AG09309 (cell line): ENCODE measurements around the gene APOO.

Experiments
- DNase-seq: peaks from one replicate; pipeline ENCODE4 v3.0.0-alpha.2; 2010; ENCODE audit warnings: low read depth
- H3K4me3 ChIP-seq: 2 replicates; pipeline ENCODE4 v1.5.1; 2011; ENCODE audit warnings: mild to moderate bottlenecking, low read depth, low read length, moderate library complexity; ENCODE audit not compliant: control insufficient read depth
- TF ChIP-seq, protein P1 (sequence below): IDR thresholded peaks from 2 replicates; pipeline ENCODE4 v1.5.1; 2011; ENCODE audit warnings: mild to moderate bottlenecking, low read depth, low read length, inconsistent platforms; ENCODE audit not compliant: insufficient read depth, control insufficient read depth; ENCODE audit errors: missing control alignments

The APOO gene

DNA sequence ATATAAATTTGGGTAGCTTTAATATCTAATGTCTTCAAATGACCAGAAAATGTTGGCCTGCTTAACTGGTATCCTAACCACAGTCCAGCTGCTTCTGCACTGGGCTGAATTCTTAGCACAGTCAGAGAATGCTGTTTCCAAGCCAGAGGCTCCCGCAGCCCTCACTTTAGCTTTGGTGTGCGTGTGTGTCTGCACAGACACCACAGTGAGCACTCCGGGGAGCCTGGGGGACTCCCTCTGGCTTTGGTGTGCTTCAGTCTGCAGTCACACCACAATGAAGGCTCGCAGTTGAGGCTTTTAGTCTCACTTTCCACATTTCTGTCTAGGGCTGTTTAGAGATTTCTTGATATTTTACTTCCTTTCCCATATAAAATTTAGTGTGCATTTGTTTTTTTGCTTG, 53.6 kb downstream of the APOO start:
- no peak for DNase-seq
- no peak overlapping the region for H3K4me3 ChIP-seq
- TF ChIP-seq, protein P1, sequence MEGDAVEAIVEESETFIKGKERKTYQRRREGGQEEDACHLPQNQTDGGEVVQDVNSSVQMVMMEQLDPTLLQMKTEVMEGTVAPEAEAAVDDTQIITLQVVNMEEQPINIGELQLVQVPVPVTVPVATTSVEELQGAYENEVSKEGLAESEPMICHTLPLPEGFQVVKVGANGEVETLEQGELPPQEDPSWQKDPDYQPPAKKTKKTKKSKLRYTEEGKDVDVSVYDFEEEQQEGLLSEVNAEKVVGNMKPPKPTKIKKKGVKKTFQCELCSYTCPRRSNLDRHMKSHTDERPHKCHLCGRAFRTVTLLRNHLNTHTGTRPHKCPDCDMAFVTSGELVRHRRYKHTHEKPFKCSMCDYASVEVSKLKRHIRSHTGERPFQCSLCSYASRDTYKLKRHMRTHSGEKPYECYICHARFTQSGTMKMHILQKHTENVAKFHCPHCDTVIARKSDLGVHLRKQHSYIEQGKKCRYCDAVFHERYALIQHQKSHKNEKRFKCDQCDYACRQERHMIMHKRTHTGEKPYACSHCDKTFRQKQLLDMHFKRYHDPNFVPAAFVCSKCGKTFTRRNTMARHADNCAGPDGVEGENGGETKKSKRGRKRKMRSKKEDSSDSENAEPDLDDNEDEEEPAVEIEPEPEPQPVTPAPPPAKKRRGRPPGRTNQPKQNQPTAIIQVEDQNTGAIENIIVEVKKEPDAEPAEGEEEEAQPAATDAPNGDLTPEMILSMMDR, result no peak

DNA sequence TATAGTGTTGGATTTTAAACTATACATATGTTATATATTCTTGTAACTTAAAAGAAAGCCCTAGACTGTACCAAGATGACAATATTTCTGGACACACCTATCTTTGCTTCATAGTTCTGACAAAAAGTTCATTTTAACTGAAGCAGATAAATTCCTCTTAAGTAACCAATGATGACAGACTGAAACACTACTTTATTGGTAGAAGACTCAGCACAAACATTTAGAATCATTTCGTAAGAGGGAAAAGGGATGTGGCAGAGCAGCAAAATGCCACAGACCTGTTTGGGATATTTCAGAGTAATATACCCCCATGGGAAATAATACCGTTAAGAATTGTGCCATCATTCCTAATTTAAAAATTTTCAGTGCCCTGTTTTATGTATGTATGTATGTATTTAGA, 56.2 kb downstream of the APOO start:
- no peak overlapping the region for H3K4me3 ChIP-seq
- TF ChIP-seq, protein P1, result no peak
- no peak for DNase-seq

DNA sequence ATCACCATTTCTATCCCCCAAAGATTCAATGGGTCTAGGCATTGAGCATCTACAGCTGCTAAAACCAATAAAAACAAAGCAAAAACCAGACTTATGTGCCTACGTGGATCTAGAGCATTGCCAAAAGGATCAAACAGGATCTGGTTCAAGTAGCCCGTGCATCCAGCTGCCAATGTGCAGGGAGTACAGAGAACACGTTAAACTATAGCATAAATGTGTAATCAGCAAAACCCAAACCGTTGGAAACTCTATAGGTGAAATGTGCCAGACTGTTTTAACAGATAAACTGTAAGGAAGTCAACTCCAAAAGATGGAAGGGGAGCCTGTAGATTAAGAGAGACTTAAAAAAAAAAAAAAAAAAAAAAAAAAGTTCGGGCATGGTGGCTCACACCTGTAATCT, 58.5 kb downstream of the APOO start:
- DNase-seq, result no peak
- TF ChIP-seq, protein P1, result no peak
- no peak overlapping the region for H3K4me3 ChIP-seq

DNA sequence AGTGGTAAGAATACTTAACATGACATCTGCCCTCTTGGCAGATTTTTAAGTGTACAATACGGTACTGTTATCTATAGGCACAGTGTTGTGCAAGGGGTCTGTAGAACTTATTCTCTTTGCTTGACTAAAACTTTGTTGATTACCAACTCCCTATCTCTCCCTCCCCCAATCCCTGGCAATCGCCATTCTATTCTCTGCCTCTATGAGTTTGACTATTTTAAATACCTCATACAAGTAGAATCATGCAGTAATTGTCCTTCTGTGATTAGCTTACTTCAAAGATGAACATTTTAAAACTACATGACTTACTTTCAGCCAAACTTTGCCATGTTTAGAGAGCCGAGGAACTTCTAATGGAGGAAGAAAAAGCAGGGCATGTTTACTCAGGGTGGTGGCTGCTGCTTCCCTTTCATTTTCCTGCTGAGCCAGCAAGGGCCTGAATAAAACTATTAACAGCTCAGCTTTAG, 62.4 kb downstream of the APOO start:
- no peak for DNase-seq
- TF ChIP-seq, protein P1, result no peak
- no peak overlapping the region for H3K4me3 ChIP-seq

DNA sequence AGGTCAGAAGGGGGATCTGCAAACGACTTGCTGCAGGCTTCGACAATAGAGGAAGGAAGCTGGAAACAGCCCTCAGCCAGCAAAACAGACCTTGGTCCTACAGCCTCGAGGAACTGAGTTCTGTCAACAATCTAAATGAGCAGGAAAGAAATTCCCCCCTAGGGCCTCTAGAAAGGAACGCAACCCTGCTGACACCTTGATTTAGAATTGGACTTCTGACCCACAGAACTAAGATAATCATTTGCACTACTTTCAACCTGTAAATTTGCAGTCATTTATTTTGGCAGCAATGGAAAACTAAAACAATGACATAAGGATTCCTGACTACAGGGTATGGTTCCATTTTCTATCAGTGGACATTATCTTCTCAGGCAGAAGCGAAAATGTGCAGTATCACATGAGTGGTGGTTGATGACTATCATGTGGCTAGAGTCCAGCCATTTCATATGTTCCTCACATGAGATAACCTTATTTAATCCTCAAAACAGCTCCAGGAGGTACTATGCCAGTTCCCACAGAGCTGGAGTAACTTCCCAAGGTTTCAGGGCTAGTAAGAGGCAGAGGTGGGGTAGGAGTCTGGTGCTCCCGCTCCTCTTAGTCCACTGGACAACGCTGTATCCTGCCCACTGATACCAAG, 63.1 kb downstream of the APOO start:
- DNase-seq, result no peak
- TF ChIP-seq, protein P1, result no peak
- no peak overlapping the region for H3K4me3 ChIP-seq

DNA sequence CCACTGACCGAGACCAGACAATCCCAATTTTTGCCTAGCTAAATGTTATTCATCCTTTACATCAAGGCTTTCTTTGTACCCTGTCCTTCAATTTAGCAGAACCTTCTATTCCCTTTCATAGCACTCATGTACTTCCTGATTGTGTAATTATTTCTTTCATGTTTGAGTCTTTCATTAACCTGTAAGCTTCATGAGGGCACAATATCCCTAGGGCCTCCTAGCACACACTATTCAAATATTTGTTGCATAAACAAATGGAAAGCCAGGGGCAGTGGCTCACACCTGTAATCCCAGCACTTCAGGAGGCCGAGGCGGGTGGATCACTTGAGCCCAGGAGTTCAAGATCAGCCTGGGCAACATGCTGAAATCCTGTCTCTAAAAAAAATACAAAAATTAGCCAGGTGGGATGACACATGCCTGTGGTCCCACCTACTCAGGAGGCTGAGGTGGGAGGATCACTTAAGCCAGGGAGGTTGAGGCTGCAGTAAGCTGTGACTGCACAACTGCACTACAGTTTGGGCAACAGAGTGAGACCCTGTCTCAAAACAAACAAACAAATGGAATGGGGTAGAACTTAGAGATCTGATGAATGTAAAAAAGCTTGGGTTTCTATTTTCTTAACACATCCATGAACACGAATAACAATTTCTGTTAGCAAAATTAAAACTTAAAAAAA, 65.8 kb downstream of the APOO start:
- H3K4me3 ChIP-seq, result no peak overlapping the region
- DNase-seq, result no peak
- TF ChIP-seq, protein P1, result no peak
